ENCODE data around the gene FAAH.
A peak's percentile ranks its signal among the peaks of the same experiment; 100 is the strongest.

The FAAH gene

GRCh38 chr1:46423574-46424240 lies 29.6 kb downstream of the FAAH start:
- no peak for DNase-seq

DNA sequence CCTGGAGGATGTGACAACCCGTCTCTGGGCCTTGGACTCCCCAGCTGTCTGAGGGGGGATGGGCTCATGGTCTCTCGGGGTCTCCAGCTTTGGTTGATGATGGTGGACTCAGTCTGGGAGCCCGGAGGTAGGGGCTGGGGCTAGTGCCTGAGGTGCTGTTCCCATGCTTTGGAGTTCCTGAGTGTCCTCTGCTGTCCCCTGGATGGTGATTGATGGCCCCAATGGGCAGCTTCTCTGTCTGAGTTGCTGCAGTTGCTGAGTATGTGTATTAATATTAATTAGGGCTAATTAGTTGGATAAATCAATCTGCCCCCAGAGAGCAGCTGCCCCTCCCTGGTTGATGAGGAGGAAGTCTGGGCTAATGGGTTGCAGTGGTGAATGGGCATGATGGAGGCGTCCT lies 30.6 kb downstream of the FAAH start:
- DNase-seq: no peak

- no peak for DNase-seq
Observed at GRCh38 chr1:46425726-46426125, 31.6 kb downstream of the FAAH start.

GRCh38 chr1:46427541-46427940 lies 33.4 kb downstream of the FAAH start:
- no peak for DNase-seq

DNA sequence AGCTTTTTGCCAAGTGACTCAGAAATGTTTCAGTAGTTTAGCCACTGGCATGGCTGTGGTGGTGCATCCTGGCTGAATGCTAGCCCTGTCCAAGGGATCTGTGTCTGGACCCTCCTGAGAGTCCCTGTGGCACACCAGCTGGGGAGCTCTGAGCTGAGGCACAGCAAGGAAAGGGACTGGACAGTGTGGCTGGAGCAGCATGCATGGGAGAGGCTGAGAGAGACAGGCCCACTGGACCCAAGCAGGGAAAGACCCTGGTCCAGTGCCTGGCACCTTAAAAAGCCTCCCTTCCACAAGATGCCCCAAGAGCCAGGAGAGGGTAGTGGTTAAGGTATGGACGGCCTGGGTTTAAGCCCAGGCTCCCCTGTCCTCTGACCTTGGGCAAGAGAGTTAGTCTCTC lies 35.3 kb downstream of the FAAH start:
- DNase-seq: no peak

DNA sequence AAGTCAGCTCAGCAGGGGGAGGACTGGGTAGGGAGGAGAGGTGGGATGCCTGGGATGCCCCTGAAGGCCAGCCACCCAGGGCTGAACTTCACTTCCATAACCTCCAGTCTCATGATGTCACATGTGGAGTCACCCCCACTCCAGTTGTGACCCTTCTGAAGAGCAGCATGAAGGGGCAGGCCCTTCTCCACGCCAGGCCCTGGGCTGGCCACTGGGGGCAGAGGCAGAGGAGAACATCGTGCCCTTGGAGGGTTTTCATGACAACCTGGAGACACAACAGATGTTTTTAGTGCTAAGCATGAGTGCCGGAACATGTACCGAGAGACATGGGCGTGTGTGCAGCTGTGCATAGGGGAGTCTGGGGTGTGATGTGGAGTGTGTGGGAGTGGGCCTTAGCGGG lies 37.6 kb downstream of the FAAH start:
- DNase-seq: no peak

- DNase-seq: no peak
Observed at GRCh38 chr1:46432781-46433327, 38.7 kb downstream of the FAAH start.

DNA sequence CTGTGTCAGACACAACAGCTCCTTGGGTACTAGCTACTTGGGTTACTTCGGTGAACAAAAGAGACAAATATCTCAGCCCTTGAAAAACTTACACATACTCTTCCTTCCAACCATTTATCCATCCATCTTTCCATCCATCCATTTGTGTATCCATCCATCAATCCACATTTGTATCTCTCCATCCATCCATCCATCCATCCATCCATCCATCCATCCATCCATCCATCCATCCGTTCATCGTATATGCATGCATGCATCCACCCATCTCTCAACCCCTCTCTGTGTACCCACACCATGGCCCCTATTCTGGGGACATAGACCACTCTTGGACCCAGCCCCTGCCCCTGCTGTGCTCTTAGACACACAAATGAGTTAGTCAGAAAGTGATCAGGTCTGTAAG lies 40.2 kb downstream of the FAAH start:
- DNase-seq: no peak

GRCh38 chr1:46436844-46437243 lies 42.7 kb downstream of the FAAH start:
- no peak for DNase-seq

- DNase-seq: no peak
Observed at GRCh38 chr1:46437723-46438122, 43.6 kb downstream of the FAAH start.

GRCh38 chr1:46438346-46438745 lies 44.2 kb downstream of the FAAH start:
- DNase-seq: no peak

- no peak for DNase-seq
Observed at GRCh38 chr1:46440478-46440877, 46.4 kb downstream of the FAAH start.

DNA sequence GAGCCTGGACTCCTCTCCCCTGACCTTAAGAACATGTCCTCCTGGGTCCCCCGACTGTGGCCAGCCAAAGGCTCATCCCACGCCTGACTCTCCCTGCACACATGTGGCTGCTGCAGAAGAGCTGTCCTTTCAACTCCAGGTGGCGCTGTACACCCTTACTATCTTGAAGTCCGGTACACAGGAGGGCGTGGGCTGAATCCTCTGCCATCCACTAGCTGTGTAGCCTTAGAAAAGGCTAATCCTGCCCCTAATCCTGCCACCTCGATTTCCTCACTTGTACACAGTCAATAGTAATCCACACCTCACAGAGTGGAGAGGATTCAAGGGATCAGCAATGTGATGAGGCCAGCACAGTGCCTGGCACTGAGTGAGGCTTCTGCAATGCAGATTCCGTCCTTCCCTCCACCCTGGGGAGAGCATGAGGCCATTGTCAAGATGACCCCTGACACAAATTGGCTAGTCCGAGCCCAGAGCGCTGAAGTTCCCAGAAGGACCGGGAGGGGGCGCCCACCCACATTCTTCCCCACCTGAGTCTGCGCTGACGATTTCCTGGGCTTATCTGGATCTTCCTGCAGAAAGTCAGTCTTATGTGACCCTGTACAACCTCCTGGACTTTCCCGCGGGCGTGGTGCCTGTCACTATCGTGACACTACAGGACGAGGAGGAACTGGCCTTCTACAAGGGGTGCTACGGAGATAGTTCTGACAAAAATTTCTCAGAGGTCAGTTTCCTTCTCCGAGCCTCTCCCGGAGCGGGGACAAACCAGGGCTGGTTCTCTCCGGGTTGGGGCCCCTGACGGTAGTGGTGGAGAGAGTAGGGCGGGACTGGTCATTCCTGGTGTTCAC lies 48.4 kb downstream of the FAAH start:
- peak; percentile 41 for DNase-seq

GRCh38 chr1:46444466-46444865 lies 50.3 kb downstream of the FAAH start:
- no peak for DNase-seq

GRCh38 chr1:46445773-46446256 lies 51.7 kb downstream of the FAAH start:
- no peak for DNase-seq

DNA sequence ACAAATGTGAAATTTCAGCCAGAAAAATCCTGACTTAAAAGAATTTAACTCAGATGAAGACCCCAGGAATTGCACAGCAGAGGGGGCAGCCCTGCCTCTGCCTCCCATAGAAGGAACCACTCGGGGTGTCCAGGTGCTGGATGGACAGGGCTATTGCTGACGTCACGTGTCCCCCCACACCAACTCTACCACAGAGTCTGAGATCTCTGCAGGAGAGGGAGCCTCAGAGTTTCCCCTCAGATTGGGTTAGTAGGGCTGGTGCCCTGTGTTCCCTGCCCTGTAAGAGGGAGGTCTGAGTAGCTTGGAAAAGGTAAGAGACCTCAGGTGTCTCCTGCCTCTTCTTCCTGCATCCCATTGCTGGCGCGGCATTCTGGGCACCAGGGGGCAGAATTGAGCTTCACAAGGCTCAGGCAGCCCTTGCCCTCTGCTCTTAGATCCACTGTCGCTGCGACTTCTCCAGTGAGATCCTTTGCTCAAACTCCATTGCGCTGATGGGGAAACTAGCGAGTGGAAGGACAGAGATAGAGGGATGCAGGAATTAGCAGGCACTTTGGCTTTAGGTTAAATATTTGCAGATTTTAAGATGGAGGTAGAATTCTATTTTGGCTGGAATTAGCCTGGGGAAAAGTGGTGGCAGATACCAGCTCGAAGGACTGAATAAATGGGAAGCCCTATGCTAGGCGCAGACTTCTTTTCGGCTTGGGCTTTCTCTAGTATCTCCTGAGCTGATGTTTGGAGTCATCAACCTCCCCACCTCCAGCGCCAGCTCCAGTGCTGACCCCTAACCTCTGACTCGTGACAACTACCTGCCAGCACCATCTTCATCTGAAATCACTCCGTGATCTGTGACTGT lies 52.8 kb downstream of the FAAH start:
- DNase-seq: peak; percentile 69

DNA sequence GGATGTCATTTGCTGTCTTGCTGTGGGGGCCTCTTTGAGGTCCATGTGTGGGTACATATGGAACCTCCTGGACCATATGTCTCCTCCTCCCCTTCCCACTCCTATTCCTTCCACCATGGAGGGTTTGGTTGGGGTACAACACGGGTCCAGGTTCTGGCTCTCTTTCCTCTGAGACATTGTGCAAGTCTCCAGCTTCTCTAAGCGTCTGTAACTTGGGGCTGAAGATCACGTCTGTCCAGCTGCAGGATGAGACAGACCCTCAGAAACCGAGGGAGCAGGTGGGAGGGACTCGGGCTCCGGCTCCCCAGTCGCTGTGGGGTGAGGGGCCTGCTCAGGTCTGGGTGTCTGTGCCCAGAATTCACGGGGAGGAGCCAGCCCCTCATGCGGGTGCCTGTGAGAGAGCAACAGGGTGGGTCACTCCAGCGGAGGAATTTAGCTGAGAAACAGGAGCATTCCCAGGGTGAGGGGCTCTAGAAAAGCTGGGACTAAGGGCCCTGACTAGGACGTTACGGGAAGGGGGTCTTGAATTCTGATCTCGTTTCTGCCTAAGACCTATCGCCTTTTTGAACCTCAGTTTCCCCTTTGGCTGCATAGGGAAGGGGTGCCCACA lies 53.5 kb downstream of the FAAH start:
- no peak for DNase-seq

GRCh38 chr1:46448109-46448911 lies 54.2 kb downstream of the FAAH start:
- no peak for DNase-seq

- no peak for DNase-seq
Observed at GRCh38 chr1:46449223-46450159, 55.4 kb downstream of the FAAH start.

GRCh38 chr1:46450160-46450517 lies 56.0 kb downstream of the FAAH start:
- no peak for DNase-seq
